ENCODE results near the gene SEMA5B. TPM values are rescaled to one million over a fixed set of nuclear protein-coding genes. Genes with fewer than 3 reads are reported as not detected.

Gene SEMA5B
- total and polyA plus RNA-seq, 4 donors = 0.20 to 1.1 (median 0.23) TPM

- no peaks in the 10 kb centered on the region for H3K27me3 ChIP-seq (ENCODE audit: control insufficient read depth in 4 of 4, insufficient read depth in 4 of 4, low read length in 3 of 4)
- H3K4me1 ChIP-seq (ENCODE audit: control insufficient read depth in 4 of 4, insufficient read depth in 4 of 4, low read length in 3 of 4) = no peaks in the 10 kb centered on the region
- no peak overlapping the region for H3K27ac ChIP-seq (ENCODE audit: low read depth in 1 of 2, low read length in 2 of 2)
- H3K36me3 ChIP-seq (ENCODE audit: control insufficient read depth in 4 of 4, insufficient read depth in 3 of 4, low read depth in 1 of 4, low read length in 3 of 4) = no peaks in the 10 kb centered on the region
- H3K9ac ChIP-seq (ENCODE audit: low read depth in 1 of 2, low read length in 2 of 2) = no peak overlapping the region
- DNase-seq (ENCODE audit: low spot score) = no peak
- 94% methylated on average over 4 of the region's 4 CpGs for WGBS
- TF ChIP-seq CTCF (IDR thresholded peaks at IDR 0.05; ENCODE audit: low read depth, low read length, missing input control) = no peak
- no peak for TF ChIP-seq JUND (IDR thresholded peaks at IDR 0.05)
- TF ChIP-seq TAF1 (conservative IDR thresholded peaks at IDR 0.05) = no peak
- no peak for TF ChIP-seq RAD21 (IDR thresholded peaks at IDR 0.05)
- TF ChIP-seq YY1 (IDR thresholded peaks at IDR 0.05) = no peak
- no peak for TF ChIP-seq HNF4G (IDR thresholded peaks at IDR 0.05)
- no peak for TF ChIP-seq EGR1 (IDR thresholded peaks at IDR 0.05; ENCODE audit: low read depth in 2 of 2)
- no peak overlapping the region for H3K4me3 ChIP-seq (ENCODE audit: low read depth in 1 of 3, low read length in 3 of 3)
- no peaks in the 10 kb centered on the region for H3K9me3 ChIP-seq (ENCODE audit: control insufficient read depth in 4 of 4, low read length in 3 of 4)
These were observed 12.0 kb downstream of the SEMA5B start for GRCh38 chr3:123015596-123015995.

GRCh38 chr3:123013876-123014275 is 13.7 kb downstream of the SEMA5B start:
- H3K27me3 ChIP-seq (ENCODE audit: control insufficient read depth in 4 of 4, insufficient read depth in 4 of 4, low read length in 3 of 4) = no peaks in the 10 kb centered on the region
- H3K9me3 ChIP-seq (ENCODE audit: control insufficient read depth in 4 of 4, low read length in 3 of 4) = no peaks in the 10 kb centered on the region
- 81% methylated on average over 6 of the region's 6 CpGs for WGBS
- H3K9ac ChIP-seq (ENCODE audit: low read depth in 1 of 2, low read length in 2 of 2) = no peak overlapping the region
- no peaks in the 10 kb centered on the region for H3K4me1 ChIP-seq (ENCODE audit: control insufficient read depth in 4 of 4, insufficient read depth in 4 of 4, low read length in 3 of 4)
- TF ChIP-seq RAD21 (IDR thresholded peaks at IDR 0.05) = no peak
- TF ChIP-seq JUND (IDR thresholded peaks at IDR 0.05) = no peak
- TF ChIP-seq RXRA (IDR thresholded peaks at IDR 0.05) = no peak
- TF ChIP-seq YY1 (IDR thresholded peaks at IDR 0.05) = no peak
- no peak for TF ChIP-seq HNF4A (conservative IDR thresholded peaks at IDR 0.05)
- no peak for TF ChIP-seq REST (IDR thresholded peaks at IDR 0.05)
- TF ChIP-seq, protein P1, sequence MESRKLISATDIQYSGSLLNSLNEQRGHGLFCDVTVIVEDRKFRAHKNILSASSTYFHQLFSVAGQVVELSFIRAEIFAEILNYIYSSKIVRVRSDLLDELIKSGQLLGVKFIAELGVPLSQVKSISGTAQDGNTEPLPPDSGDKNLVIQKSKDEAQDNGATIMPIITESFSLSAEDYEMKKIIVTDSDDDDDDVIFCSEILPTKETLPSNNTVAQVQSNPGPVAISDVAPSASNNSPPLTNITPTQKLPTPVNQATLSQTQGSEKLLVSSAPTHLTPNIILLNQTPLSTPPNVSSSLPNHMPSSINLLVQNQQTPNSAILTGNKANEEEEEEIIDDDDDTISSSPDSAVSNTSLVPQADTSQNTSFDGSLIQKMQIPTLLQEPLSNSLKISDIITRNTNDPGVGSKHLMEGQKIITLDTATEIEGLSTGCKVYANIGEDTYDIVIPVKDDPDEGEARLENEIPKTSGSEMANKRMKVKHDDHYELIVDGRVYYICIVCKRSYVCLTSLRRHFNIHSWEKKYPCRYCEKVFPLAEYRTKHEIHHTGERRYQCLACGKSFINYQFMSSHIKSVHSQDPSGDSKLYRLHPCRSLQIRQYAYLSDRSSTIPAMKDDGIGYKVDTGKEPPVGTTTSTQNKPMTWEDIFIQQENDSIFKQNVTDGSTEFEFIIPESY (IDR thresholded peaks at IDR 0.05) = no peak
- TF ChIP-seq, protein P2, sequence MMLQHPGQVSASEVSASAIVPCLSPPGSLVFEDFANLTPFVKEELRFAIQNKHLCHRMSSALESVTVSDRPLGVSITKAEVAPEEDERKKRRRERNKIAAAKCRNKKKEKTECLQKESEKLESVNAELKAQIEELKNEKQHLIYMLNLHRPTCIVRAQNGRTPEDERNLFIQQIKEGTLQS (IDR thresholded peaks at IDR 0.05) = no peak
- no peak for DNase-seq (ENCODE audit: low spot score)
- no peaks in the 10 kb centered on the region for H3K36me3 ChIP-seq (ENCODE audit: control insufficient read depth in 4 of 4, insufficient read depth in 3 of 4, low read depth in 1 of 4, low read length in 3 of 4)
- no peak overlapping the region for H3K4me3 ChIP-seq (ENCODE audit: low read depth in 1 of 3, low read length in 3 of 3)
- H3K27ac ChIP-seq (ENCODE audit: low read depth in 1 of 2, low read length in 2 of 2) = no peak overlapping the region

Data from liver (tissue), 9 donors.